Activated CD4-positive, alpha-beta T cell treated with anti-CD3 and anti-CD28 coated beads, Interleukin-10, Interleukin-2, amounts not matched to agents 100 ng/mL and 50 ng/mL, durations not matched to agents 16 hours and 8 hours (primary cell): ENCODE results near the gene MAMSTR.
"Not testable (repeated sequence)": the region's sequence is repeated elsewhere in the genome, so short reads cannot be mapped to it uniquely, and the experiment has no call there.

Source experiments
- DNase-seq: peaks from one replicate; pipeline ENCODE4 v3.0.0-alpha.2; 2020

MAMSTR gene

GRCh38 chr19:48718106-48718505 is 1.4 kb downstream of the MAMSTR start:
- DNase-seq = not testable (repeated sequence)

- no peak for DNase-seq
Measured at GRCh38 chr19:48716562-48717291, 2.8 kb downstream of the MAMSTR start.

DNA sequence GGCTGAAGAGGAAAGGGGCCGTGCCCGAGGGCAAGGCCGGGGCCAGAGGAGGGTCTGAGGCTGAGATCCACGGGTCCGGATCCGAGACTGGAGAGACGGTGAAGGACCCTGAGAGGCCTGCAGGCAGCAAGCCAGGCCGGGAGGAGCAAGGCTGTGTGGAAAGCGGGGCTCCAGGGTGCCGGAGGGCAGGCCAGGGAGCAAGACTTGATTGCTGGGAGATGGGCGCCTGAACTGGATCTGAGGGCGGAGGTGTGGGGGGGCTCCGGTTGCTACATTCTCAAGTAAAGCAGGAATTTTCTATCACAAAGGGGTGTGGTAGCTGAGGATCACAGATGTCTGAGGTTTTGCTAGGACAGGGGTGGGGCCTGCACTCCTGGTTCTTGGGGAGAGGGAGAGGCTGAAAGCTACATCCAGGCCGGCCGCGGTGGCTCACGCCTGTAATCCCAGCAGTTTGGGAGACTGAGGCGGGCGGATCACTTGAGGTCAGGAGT is 3.8 kb downstream of the MAMSTR start:
- DNase-seq = no peak

- DNase-seq = no peak
Measured at GRCh38 chr19:48714759-48715675, 4.5 kb downstream of the MAMSTR start.

DNA sequence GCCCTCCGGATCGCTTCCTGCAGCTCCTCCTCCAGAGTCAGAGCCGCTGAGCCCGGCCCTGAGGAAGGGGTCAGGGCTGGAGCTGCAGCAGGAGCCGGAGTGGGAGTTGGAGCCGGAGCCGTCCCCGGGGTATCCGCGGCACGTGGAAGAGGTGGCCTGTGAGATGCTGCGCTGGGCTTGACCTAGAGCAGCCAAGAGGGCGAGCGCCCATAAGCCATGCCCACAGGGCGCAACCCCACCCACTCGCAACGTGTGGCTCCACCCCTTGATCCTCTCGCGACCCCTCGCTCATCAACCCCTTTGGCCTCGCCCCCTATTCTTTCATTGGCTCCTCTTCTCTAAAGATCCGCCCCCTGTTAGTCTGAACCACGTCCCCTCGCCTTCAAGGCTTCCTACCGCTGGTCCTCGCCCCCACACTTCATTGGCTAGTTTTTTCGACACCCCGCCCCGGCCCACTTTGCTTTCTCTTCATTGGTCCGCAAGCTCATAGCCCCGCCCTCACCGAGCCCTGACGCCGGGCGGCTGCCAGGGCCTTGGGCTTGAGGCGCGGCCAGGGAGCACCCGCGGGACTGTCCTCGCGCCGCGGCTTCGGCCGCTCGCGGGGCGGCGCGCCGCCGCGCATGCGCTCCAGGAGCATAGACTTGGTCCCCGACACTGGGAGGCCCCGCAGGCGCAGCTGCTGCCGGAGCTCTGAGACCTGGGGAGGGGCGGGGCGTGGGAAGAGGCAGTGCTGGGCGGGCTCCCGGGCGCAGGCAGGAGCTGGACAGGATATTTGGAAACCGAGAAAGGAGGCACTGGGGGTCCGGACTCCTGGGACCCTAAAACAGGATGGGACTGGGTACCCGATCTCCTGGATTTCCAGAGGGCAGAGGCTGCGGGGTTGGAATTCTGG is 5.4 kb downstream of the MAMSTR start:
- DNase-seq = peak; percentile 98

DNA sequence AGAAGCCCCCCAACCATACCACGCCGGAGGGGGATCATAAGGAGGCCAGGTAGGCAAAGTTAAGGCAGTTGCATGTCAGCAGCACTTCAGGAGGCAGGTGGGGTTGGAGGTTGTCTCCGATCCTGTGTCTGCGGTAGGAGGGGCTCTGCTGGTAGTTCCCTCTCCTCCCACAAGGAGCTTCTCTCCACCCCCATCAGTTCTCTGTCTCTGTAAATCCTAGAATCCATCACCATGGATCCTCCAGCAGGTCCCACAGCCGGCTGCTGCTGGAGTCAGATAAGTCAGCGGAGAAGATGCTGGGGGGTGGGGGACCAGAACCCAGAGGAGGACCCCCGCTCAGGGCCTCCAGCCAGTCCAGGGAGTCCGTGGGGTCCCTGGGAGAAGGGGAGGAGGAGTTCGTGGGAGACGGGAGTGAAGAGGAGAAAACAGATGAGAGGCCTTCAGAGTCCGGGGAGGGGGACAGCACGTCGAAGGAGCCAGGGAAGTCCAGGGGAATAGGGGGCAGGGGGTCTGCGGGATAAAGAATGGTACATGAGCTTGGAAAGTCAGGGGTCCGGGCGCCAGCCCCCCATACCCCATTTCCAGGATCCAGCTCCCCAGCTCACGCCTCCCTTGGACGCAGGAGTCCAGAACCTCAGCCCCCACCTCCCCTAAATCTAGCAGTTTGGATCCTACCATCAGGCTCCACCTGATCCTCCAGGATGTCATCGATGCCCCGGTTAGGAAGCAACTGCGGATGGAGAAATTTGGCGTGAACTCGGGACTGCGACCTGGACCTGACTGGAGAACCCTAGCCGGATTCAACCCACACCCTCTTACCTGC is 6.3 kb downstream of the MAMSTR start:
- no peak for DNase-seq

DNA sequence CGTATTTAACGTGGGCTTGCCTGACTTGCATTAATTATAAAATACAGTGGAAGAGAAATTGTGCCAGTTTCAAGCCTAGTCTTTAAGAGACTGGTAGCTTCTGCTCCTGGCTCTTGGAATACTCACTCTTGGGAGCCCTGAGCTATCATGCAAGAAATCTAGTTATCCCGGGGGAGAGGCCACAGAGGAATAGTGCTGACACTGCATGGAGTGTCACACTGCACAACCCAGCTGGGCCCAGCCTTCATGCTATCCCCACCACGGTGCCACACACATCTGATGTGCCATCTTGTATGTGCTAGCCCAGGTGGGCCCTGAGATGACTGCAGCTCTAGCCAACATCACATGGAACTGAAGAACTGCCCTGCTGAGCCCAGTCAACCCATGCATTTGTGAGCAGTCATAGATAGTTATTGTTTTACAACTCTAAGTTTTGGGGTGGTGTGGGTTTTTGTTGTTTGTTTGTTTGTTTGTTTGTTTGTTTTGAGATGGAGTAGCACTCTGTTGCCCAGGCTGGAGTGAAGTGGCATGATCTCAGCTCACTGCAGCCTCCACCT is 8.3 kb downstream of the MAMSTR start:
- DNase-seq = no peak

- DNase-seq = no peak
Measured at GRCh38 chr19:48708471-48708870, 11.1 kb downstream of the MAMSTR start.

- no peak for DNase-seq
Measured at GRCh38 chr19:48705431-48705830, 14.1 kb downstream of the MAMSTR start.

GRCh38 chr19:48703316-48703715 is 16.2 kb downstream of the MAMSTR start:
- DNase-seq = no peak

GRCh38 chr19:48702701-48703100 is 16.8 kb downstream of the MAMSTR start:
- DNase-seq = no peak

DNA sequence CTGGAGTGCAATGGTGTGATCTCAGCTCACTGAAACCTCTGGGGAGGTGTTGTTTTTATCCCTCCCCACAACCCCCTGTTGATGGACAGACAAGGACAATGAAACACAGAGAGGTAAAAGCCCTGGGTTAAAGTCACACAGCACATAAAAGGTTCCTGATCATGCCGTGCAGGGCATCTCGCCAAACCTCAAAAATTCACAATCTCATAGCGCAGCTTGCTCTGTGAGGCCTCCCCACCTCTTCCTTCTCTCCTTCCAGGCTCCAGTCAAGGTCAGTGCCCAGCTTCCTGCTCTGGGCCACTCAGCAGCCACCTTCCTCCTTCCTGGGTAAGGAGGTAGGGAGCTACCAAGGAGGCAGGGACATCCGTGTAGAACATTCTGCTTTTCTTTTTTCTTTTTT is 21.5 kb downstream of the MAMSTR start:
- no peak for DNase-seq

GRCh38 chr19:48696353-48697010 is 23.0 kb downstream of the MAMSTR start:
- no peak for DNase-seq

GRCh38 chr19:48695743-48696352 is 23.7 kb downstream of the MAMSTR start, which contains the start of gene FUT2:
TSS of gene FUT2 (plus strand) at chr19:48695971. CDS start at chr19:48702957, 6,986 bp downstream.
- no peak for DNase-seq

DNA sequence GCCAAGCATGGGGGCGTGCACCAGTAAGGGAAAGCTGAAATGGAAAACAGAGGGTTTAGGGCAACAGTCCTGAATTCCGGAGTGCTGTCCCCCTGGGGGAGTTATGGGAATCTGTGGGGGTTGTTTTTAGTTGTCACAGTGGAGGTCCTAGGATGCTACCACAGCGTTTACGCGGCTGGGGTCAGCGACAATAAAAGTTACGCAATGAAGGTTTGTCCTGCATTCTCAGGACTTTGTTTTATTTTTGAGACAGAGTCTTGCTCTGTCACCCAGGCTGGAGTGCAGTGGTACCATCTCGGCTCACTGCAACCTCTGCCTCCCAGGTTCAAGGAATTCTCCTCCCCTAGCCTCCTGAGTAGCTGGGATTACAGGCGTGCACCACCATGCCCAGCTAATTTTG is 25.9 kb downstream of the MAMSTR start:
- DNase-seq = not testable (repeated sequence)

- no peak for DNase-seq
Measured at GRCh38 chr19:48689449-48689848, 30.1 kb downstream of the MAMSTR start.

GRCh38 chr19:48687776-48688175 is 31.7 kb downstream of the MAMSTR start:
- no peak for DNase-seq

DNA sequence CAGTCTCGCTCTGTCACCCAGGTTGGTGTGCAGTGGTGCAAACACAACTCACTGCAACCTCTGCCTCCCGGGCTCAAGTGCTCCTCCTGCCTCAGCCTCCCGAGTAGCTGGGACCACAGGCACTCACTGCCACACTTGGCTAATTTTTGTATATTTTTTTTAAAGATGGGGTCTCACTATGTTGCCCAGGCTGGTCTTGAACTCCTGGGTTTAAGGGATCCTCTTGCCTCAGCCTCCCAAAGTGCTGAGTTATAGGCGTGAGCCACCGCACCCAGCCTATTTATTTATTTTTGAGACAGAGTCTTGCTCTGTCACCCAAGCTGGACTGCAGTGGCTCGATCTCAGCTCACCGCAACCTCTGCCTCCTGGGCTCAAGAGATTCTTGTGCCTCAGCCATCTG is 32.9 kb downstream of the MAMSTR start:
- DNase-seq = not testable (repeated sequence)

- DNase-seq = no peak
Measured at GRCh38 chr19:48686088-48686487, 33.4 kb downstream of the MAMSTR start.

- DNase-seq = no peak
Measured at GRCh38 chr19:48685583-48685982, 33.9 kb downstream of the MAMSTR start.
